SK-N-SH treated with all-trans-retinoic acid at 6 μM for 48 hours (cell line): ENCODE data around the gene FARP1.

Source experiments
- ATAC-seq: fragments of 200-7000 bp; cut with Tn5 transposase; 3 replicates; pipeline ENCODE4 v1.9.1; 2020; ENCODE audit warnings: mild to moderate bottlenecking, moderate library complexity
- ARNTL ChIP-seq: fragments of 450-650 bp; formaldehyde crosslinking; IDR thresholded peaks from 2 replicates; pipeline ENCODE4 v1.5.0; 2020; ENCODE audit warnings: low read depth, mild to moderate bottlenecking, moderate library complexity, borderline replicate concordance
- BACH2 ChIP-seq: fragments of 250-450 bp; sonication (Bioruptor Pico); IDR thresholded peaks from 2 replicates; pipeline ENCODE4 v1.9.0; 2021; ENCODE audit warnings: mild to moderate bottlenecking, borderline replicate concordance
- CREB5 ChIP-seq: fragments of 250-450 bp; sonication (Bioruptor Pico); IDR thresholded peaks from 2 replicates; pipeline ENCODE4 v1.5.1; 2020; ENCODE audit warnings: low read depth, mild to moderate bottlenecking, moderate library complexity
- CSDC2 ChIP-seq: fragments of 250-450 bp; sonication (Bioruptor Pico); IDR thresholded peaks from 2 replicates; pipeline ENCODE4 v1.5.0; 2020; ENCODE audit warnings: mild to moderate bottlenecking, moderate library complexity
- ESRRG ChIP-seq: fragments of 250-450 bp; sonication (Bioruptor Pico); IDR thresholded peaks from 2 replicates; pipeline ENCODE4 v1.6.1; 2021; ENCODE audit warnings: mild to moderate bottlenecking
- ISL1 ChIP-seq: fragments of 250-450 bp; sonication (Bioruptor Pico); IDR thresholded peaks from 2 replicates; pipeline ENCODE4 v2.1.2; 2022; ENCODE audit warnings: mild to moderate bottlenecking, moderate library complexity
- OSR1 ChIP-seq: fragments of 250-450 bp; sonication (Bioruptor Pico); IDR thresholded peaks from 2 replicates; pipeline ENCODE4 v1.8.0; 2022; ENCODE audit warnings: moderate library complexity, mild to moderate bottlenecking, inconsistent platforms
- PATZ1 ChIP-seq: fragments of 250-450 bp; sonication (Bioruptor Pico); IDR thresholded peaks from 2 replicates; pipeline ENCODE4 v1.8.0; 2020; ENCODE audit warnings: mild to moderate bottlenecking, moderate library complexity, borderline replicate concordance
- POU6F1 ChIP-seq: fragments of 250-450 bp; sonication (Bioruptor Pico); IDR thresholded peaks from 2 replicates; pipeline ENCODE4 v1.8.0; 2021; ENCODE audit warnings: low read depth, mild to moderate bottlenecking, moderate library complexity, borderline replicate concordance
- PPARA ChIP-seq: fragments of 250-450 bp; sonication (Bioruptor Pico); IDR thresholded peaks from 2 replicates; pipeline ENCODE4 v1.5.0; 2020; ENCODE audit warnings: mild to moderate bottlenecking, borderline replicate concordance
- RARB ChIP-seq: fragments of 250-450 bp; sonication (Bioruptor Pico); IDR thresholded peaks from 2 replicates; pipeline ENCODE4 v1.8.0; 2021; ENCODE audit warnings: mild to moderate bottlenecking, moderate library complexity
- SNAI2 ChIP-seq: fragments of 250-450 bp; sonication (Bioruptor Pico); IDR thresholded peaks from 2 replicates; pipeline ENCODE4 v1.5.0; 2020; ENCODE audit warnings: mild to moderate bottlenecking, moderate library complexity
- TCF4 ChIP-seq: fragments of 250-450 bp; sonication (Bioruptor Pico); IDR thresholded peaks from 2 replicates; pipeline ENCODE4 v1.8.0; 2021; ENCODE audit warnings: mild to moderate bottlenecking, moderate library complexity, borderline replicate concordance
- TOX ChIP-seq: fragments of 250-450 bp; sonication (Bioruptor Pico); IDR thresholded peaks from 2 replicates; pipeline ENCODE4 v1.8.0; 2021; ENCODE audit warnings: mild to moderate bottlenecking, moderate library complexity, borderline replicate concordance
- TSHZ2 ChIP-seq: fragments of 250-450 bp; sonication (Bioruptor Pico); IDR thresholded peaks from 2 replicates; pipeline ENCODE4 v1.5.0; 2020; ENCODE audit warnings: mild to moderate bottlenecking, moderate library complexity
- ZC3H10 ChIP-seq: fragments of 250-450 bp; sonication (Bioruptor Pico); IDR thresholded peaks from 2 replicates; pipeline ENCODE4 v1.5.1; 2021; ENCODE audit warnings: mild to moderate bottlenecking, moderate library complexity
- ZFP3 ChIP-seq: fragments of 250-450 bp; sonication (Bioruptor Pico); IDR thresholded peaks from 2 replicates; pipeline ENCODE4 v1.5.0; 2020; ENCODE audit warnings: mild to moderate bottlenecking, moderate library complexity
- ZFP30 ChIP-seq: fragments of 450-650 bp; formaldehyde crosslinking; IDR thresholded peaks from 2 replicates; pipeline ENCODE4 v1.5.0; 2022; ENCODE audit warnings: mild to moderate bottlenecking, moderate library complexity
- ZNF565 ChIP-seq: fragments of 450-650 bp; formaldehyde crosslinking; conservative IDR thresholded peaks from 2 replicates; pipeline ENCODE4 v1.5.0; 2020; ENCODE audit warnings: low read depth, mild to moderate bottlenecking, moderate library complexity
- ZNF70 ChIP-seq: fragments of 450-650 bp; formaldehyde crosslinking; IDR thresholded peaks from 2 replicates; pipeline ENCODE4 v1.5.0; 2020; ENCODE audit warnings: mild to moderate bottlenecking, moderate library complexity
- ZNF8 ChIP-seq: fragments of 450-650 bp; formaldehyde crosslinking; IDR thresholded peaks from 2 replicates; pipeline ENCODE4 v1.5.0; 2020; ENCODE audit warnings: mild to moderate bottlenecking, moderate library complexity
- TF ChIP-seq, protein P1 (sequence below): fragments of 250-450 bp; sonication (Bioruptor Pico); IDR thresholded peaks from 2 replicates; pipeline ENCODE4 v1.5.1; 2021; ENCODE audit warnings: mild to moderate bottlenecking, moderate library complexity

FARP1 gene

DNA sequence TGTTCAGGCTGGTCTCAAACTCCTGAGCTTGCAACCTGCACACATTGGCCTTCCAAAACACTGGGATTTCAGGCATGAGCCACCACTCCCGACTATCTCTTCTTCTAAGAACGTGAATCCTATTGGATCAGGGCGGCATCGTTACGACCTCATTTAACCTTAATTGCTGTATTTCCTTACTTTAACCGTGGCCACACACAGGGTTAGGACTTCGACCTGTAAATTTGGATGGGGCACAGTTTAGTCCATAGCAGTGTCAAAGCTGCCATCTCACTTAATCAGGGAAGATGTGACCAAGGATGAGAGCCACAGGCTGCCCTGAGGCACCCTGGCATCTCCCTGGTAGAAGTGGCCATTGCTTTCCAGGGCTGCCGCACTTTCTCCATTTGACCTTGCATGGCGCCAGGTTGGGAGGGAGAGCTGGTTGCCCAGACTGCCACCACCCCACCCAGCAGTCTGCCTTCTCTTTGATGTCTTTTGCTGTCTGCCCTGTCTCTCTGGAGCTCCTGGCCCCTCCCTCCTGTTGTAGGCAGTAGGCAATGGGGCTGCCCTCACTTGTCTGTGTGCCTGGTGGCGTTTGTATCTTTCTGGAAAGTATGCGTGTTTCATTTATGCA is 175.5 kb downstream of the FARP1 start:
- no peak for TF ChIP-seq TCF4
- TF ChIP-seq ISL1 (CRISPR knock-in tag) = no peak
- no peak for TF ChIP-seq ZFP30
- TF ChIP-seq ZNF8 (CRISPR knock-in tag) = no peak
- no peak for TF ChIP-seq TOX (CRISPR knock-in tag)
- no peak for TF ChIP-seq PATZ1 (CRISPR knock-in tag)
- no peak for TF ChIP-seq PPARA (CRISPR knock-in tag)
- TF ChIP-seq ZFP3 (CRISPR knock-in tag) = no peak
- no peak for TF ChIP-seq ESRRG (CRISPR knock-in tag)
- no peak for TF ChIP-seq POU6F1 (CRISPR knock-in tag)
- no peak for TF ChIP-seq ARNTL (CRISPR knock-in tag)
- TF ChIP-seq RARB (CRISPR knock-in tag) = no peak
- TF ChIP-seq OSR1 = no peak
- TF ChIP-seq CSDC2 (CRISPR knock-in tag) = no peak
- TF ChIP-seq TSHZ2 = no peak
- no peak for TF ChIP-seq ZNF70 (CRISPR knock-in tag)
- TF ChIP-seq, protein P1, sequence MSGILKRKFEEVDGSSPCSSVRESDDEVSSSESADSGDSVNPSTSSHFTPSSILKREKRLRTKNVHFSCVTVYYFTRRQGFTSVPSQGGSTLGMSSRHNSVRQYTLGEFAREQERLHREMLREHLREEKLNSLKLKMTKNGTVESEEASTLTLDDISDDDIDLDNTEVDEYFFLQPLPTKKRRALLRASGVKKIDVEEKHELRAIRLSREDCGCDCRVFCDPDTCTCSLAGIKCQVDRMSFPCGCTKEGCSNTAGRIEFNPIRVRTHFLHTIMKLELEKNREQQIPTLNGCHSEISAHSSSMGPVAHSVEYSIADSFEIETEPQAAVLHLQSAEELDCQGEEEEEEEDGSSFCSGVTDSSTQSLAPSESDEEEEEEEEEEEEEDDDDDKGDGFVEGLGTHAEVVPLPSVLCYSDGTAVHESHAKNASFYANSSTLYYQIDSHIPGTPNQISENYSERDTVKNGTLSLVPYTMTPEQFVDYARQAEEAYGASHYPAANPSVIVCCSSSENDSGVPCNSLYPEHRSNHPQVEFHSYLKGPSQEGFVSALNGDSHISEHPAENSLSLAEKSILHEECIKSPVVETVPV = no peak
- TF ChIP-seq CREB5 = no peak
- TF ChIP-seq SNAI2 (CRISPR knock-in tag) = no peak
- TF ChIP-seq ZNF565 = no peak
- TF ChIP-seq, all 23 proteins: peak for 0
- ATAC-seq = no peak

GRCh38 chr13:98320561-98321105 is 177.7 kb downstream of the FARP1 start:
- ATAC-seq = no peak
- TF ChIP-seq, protein P1 = no peak
- TF ChIP-seq PPARA (CRISPR knock-in tag) = no peak
- TF ChIP-seq SNAI2 (CRISPR knock-in tag) = no peak
- TF ChIP-seq POU6F1 (CRISPR knock-in tag) = no peak
- no peak for TF ChIP-seq TOX (CRISPR knock-in tag)
- TF ChIP-seq BACH2 (CRISPR knock-in tag) = no peak
- TF ChIP-seq ISL1 (CRISPR knock-in tag) = no peak
- TF ChIP-seq OSR1 = no peak
- no peak for TF ChIP-seq ZC3H10 (CRISPR knock-in tag)
